Hematopoietic multipotent progenitor cell treated with erythropoietin and hydrocortisone succinate and interleukin-3 and kit ligand, for 15 days (in vitro differentiated cells): ENCODE measurements around the gene SALL2.
"Not testable (repeated sequence)": the region's sequence is repeated elsewhere in the genome, so short reads cannot be mapped to it uniquely, and the experiment has no call there.

Source experiments
- DNase-seq: peaks from one replicate; pipeline ENCODE4 v3.0.0-alpha.2; 2015; ENCODE audit warnings: low spot score

Gene SALL2

DNA sequence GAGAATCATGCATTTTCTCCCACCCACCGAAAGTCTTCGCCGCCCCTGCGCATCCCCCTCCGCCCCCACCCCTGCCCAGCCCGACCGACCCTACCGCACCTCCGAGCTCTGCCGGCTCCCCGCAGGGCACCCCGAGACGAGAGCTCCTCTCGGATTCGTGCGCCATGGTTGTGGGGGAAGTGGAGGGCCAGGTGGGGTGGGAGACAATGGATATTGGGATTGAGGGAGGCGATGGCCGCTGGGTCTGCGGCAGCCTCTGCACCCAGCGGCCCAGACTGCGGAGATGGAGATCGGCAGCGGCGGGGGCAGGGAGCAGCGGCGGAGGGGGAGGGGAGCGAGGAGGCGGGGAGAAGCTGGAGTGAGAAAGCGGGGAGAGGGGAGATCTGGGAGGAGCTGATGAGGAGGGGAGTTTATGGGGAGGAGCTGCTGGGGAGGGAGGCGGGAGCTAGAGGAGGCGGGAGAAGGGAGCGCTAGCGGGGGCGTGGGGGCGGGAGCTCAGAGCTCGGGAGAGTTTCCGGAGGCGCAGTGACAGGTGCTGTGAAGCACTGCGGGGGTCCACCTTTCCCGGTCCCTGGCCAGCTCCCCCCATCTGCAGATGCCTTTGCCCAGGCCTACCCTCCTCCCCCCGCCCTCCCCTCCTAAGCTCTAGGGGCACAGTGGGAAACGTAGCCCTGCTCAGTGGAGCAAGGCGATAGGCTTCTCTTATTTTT, at the start of gene SALL2:
Gene SALL2 (minus strand): TSS at position 385 of the 710 bp plus-strand sequence. CDS start 219 bp downstream, at position 166.
- DNase-seq = no peak

DNA sequence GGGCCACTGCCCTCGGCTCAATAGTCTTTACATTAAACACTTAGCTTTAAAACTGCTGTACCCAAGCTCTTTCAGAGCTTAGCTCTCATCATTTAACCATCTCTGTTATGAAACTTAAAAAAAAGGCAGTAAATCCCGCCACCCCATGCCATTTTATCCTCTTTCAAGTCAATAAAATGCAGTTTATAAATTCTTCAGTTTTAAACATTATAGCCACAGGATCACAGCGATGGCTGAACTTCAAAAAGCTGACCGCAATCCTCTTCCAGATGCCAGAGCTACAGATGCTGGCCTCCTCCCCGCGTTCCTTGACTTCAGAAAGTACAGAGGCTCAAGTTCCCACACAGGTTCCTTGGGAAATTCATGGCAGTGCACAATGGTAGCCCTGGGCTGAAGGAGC, 49.5 kb upstream of the SALL2 start:
- no peak for DNase-seq

- no peak for DNase-seq
Measured at GRCh38 chr14:21572604-21573003, 46.5 kb upstream of the SALL2 start.

DNA sequence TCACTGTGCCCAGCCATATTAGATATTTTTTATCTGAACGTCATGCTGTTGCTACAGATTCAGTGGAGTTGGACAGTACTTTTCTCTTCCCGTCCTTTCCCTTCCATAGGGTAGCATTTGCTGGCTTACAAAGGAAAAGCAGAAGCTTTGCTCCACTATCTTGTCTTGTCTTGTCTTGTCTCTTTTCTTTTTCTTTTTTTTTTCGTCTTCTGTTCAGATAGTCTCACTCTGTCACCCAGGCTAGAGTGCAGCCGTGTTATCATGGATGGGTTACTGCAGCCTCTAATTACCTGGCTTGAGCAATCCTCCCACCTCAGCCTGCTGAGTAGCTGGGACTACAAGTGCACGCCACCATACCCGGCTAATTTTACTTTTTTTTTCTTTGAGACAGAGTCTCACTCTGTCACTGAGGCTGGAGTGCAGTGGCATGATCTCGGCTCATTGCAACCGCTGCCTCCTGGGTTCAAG, 32.6 kb upstream of the SALL2 start:
- no peak for DNase-seq

DNA sequence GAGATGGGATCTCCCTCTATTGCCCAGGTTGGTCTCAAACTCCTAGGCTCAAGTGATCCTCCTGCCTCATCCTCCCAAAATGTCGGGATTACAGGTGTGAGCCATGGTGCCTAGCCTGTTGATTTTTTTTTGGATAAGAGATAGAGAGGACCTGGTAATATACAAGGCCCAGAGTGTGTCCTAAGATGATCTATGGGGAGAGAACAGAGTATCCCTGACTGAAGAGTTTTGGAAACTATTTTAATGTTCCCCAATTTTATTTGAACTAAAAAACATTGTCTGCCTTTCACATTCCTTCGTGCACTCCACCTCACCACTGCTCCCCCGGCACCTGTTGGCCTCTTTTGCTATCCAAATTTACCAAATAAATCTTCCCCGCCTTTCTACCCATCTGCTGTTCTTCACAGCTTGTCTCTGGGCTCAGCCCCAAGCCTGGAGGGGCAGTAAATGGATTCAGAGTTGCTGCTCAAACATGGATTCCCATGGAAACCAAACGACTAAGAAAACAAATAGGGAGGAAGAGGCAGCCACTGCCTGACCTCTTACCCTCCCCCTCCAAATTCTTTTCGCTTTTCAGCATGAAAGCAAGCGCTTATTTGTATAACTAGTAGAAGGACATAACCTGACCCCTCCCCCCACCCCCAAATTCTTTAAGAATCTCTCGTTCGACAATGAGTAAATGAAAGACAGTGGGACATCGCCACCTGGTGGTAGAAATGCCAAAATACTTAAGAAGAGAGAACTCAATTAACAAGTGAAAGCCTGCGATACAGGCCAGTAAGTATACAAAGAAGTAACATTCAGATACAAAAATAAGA, 31.1 kb upstream of the SALL2 start:
- peak; percentile 85 for DNase-seq

DNA sequence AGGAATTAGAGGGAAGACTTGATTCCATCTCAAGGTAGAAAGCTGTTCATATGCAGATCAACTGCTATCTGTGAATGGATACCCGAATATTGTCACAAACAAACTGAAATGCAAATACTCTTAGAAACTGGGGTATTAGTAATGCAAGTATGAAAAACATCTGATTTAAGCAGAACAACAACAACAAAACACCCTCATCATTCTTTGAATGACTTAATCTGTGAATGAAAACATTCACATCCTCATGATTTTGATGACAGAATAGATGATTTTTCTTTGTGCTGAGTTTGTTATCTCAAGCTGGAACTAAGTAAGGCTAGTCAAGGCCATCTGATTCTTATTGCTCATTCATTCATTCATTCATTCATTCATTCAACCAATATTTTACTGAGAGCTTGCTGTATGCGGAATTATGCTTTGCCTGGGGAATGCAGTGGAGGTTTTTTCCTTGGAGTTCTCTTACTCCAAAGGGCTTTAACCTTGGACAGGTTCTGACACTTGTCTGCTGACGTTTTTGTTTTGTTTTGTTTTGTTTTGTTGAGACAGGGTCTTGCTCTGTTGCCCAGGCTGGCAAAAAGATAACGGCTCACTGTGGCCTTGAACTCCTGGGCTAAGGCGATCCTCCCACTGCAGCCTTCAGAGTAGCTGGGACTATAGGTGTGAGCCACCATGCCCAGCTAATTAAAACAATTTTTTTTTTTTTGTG, 30.4 kb upstream of the SALL2 start:
- no peak for DNase-seq

GRCh38 chr14:21553266-21553665, 27.1 kb upstream of the SALL2 start:
- DNase-seq = no peak

- DNase-seq = not testable (repeated sequence)
Measured at GRCh38 chr14:21544588-21544987, 18.4 kb upstream of the SALL2 start.

DNA sequence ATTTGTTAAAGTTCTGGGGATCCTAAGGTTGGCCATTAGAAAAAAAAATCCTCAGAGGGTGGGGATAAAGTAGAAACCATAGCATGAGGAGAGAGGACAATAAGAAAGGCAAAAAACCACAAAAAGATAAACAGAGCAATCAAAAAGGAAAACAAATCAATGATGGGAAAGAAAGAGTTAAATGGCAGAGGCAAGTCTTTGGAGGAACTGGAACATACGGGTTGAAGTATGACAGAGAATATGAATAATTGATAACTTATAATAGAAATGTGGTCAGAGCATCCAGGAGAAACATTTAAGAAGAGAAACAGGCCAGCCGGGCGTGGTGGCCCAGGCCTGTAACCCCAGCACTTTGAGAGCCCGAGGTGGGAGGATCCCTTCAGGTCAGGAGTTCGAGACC, 17.8 kb upstream of the SALL2 start:
- no peak for DNase-seq

DNA sequence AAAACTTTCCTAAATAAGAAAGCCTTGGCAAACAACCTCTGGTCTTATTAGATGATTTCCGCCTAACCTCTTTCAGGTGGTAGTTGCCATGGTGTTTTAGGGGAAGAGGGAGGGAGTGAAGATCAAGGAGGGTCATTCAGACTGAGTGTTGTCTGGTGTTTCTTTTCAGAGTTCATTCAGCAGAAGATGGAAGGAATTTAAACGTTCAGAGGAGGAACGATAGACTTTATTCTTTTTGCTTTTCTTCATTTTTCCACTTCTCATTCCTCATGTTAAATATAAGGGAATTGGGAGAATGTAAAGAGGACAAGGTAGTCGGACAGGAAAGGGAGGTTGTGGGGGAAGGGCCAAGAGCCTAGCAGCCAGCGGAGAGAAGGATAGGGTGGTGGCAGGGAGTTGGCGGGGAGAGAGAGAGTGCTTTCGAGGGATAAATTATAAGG, 17.4 kb upstream of the SALL2 start:
- no peak for DNase-seq

DNA sequence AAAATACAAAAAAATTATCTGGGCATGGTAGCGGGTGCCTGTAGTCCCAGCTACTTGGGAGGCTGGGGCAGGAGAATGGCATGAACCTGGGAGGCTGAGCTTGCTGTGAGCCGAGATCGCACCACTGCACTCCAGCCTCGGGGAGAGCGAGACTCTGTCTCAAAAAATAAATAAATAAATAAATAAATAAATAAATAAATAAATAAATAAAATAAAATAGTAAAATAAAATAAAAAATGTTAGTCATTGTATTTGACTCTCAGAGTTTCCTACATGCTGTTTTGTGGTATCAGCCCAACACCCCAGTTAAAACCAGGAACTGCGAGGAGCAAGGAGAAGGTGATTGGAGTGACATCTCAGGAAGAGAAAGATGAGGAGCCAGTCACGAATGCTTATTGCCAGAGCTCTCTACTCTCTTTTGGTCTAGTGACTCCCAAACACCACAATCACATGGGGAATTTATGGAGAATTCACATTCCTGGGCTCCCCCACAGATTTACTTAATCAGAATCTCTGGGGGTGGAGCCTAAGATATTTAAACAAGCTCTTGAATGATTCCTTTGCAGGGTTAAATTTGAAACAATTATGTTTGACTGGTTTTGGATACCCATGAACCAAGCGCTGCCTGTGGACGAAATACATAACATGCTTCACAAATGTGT, 15.4 kb upstream of the SALL2 start:
- DNase-seq = no peak

GRCh38 chr14:21539189-21539940, 13.2 kb upstream of the SALL2 start:
- DNase-seq = no peak

- DNase-seq = no peak
Measured at GRCh38 chr14:21537090-21537424, 10.9 kb upstream of the SALL2 start.

- DNase-seq = no peak
Measured at GRCh38 chr14:21536418-21537089, 10.4 kb upstream of the SALL2 start.

DNA sequence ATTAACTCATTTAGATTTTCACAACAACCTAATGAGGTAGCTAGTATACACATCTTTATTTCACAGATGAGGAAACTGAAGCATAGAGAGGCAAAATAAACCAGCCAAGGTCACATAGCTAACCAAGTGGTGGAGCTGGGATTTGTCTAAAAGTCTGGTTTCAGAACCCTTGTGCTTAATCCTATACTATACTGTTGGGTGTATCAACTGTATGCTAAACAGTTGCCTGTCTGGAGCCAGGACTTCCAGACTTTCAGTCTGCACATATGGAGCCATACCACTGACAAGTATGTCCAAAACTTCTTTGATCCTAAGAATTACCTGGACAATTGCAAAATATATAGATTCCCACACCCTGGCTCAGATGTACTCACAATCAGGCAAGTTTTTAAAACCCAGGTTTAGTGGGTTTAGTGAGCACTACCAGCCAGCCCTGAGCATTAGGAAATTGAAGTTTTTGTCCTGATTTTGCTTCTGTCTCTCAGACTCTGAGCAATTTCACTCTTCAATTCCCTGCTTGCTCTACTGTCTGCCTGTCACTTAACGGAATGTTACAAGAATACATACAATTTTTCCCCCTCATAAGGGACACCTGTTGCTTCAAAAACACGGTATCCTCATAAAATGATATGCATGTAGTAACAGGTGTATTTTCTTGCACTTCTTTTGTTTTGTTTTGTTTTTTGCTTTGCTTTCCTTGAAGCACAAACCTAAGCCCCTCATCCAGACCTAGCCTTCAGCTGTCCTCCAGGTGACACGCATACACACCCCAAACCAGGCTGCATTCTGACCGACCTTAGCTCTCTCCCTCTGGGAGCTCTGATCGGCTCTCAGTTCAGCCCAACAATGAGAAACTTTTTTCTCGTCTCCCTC, 9.6 kb upstream of the SALL2 start:
- no peak for DNase-seq

DNA sequence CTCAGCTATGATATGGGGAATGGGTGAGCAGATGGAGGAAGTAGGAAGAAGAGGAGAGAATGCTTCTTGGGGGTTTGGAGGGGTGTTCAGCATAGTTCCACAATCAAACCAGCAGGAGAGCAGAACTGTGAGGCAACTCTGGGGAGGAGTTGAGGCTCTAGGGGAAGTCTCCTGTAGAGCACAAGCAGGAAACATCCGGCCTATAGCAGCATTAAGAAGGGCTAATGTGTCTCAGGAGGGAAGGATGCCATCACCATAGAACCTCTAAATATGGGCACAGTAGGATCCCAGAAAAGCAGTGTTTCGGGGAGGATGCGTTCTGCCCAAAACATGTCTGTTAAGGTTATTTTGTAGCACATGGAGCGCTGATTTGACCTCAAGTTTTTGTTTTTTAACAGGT, 8.4 kb upstream of the SALL2 start:
- no peak for DNase-seq

GRCh38 chr14:21533294-21533693, 7.1 kb upstream of the SALL2 start:
- DNase-seq = no peak

GRCh38 chr14:21529515-21529914, 3.4 kb upstream of the SALL2 start:
- DNase-seq = no peak

GRCh38 chr14:21528381-21529348, 2.5 kb upstream of the SALL2 start:
- no peak for DNase-seq
